ENCODE results near the gene FTSJ1.

Gene FTSJ1

DNA sequence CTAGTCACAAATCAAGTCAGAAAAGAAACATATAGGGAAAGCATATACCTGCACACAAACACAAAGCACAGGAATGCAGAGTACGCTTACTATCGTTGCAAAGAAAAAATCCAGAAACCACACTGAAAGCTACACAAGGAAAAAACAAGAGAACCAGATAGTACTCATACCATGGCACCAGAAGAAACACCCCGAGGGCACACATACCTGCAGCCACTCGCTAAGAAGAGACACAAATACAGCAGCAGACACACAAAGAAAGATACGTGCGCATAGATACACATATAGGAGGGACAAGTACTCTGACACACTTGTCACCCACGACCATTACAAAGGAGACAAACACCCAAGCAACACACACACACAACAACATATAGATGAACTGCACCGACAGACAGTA, 4.5 kb upstream of the FTSJ1 start:
- DNase-seq, result no peak

DNA sequence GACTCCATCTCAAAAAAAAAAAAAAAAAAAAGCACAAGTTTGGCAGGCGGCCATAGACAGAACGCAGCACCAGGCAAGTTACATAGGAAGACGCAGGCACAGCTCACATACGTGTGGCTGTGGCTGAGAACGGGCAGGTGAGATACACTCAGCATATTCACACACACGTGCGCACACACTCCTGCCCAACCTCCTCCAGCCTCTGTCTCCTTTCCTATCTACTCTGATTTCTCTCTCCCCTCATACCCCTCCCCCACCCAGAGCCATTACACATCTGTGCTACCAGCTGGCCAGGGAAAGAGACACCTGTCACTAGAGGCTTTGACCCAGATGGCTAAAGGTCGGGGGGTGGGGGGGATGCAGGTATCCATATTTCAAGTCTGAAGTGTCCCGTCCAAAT, 3.8 kb upstream of the FTSJ1 start:
- no peak for DNase-seq

DNA sequence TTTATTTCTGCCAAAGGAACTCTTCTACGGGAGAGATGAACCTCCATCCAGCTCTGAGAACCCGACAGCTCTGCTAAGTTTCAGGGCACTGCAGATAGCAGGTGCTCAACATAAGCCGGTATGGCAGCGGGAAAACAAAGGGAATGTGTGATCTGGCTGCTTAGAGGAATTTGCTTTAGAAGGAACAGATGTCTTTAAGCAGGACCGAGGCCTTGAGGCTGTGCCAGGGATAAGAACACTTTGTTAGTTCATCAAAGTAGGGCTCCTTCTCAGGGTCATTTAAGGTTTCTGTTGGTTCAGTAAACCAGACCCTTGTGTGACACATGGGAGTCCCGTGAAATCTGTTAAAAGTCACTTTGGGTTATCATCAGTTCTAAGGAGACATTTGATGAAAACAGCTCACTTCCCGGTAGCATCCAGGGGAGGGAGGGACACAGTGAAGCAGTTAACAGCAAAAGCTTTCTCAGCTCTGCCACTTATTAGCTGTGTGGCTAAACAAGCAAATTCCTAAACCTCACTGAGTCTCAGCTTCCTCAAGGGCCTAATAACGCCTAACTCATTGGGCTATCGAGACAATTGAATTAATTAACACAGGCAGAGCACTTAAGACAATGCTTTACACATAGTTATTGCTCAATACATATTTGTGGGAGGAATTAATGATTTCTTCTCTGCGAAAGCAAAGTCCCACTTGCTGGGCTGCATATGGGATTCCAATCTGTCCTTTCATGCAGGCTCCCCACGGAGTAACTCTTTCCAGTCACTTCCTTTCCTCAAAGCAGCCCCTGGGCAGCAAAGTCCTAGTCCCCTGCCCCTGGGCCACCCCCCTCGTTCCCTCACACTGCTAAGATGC, 2.9 kb upstream of the FTSJ1 start:
- no peak for DNase-seq

DNA sequence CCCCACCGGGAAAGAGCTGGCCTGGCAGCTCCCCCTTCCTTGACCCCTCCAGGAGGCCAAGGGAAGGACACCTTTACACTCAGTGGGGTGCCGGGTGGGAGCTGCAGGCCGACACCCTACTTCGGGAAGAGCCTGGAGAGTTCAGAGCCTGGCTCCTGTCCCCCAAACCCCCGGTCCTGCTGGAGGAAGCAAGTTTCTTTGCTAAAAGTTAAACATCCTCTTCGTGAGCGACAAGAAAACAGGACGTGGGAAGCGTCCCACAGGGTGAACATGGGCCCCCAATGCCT, 2.4 kb upstream of the FTSJ1 start:
- DNase-seq, result no peak

DNA sequence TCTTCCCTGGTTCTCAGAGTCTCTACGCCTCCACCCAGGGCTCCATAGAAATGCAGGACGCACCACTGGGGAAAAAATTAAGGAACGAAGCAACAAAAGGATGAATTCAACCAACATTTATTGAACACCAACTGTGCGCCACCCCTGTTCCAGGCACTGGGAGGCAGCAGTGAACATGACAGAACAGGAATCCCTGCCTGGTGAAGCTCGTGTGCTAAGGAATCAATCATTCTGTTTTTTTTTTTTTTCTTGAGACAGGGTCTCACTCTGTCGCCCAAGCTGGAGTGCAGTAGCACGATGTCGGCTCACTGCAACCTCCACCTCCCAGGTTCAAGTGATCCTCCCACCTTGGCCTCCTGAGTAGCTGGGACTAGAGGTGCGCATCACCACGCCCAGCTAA, 1.9 kb upstream of the FTSJ1 start:
- DNase-seq, result peak; percentile 21

DNA sequence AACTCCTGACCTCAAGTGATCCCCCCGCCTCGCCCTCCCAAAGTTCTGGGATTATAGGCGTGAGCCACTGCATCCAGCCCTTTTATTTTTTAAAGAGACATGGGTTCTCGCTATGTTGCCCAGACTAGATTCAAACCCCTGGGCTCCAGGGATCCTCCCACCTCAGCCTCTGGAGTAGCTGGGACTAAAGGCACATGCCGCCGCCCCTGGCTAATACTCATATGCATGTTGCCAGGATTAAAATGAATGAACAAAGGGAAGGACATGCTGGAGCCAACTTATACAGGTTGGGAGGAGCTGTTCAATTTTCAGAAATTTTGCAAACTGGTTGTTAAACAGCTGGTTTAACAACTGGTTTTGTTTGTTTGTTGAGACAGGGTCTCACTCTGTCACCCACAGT, 1.4 kb upstream of the FTSJ1 start:
- DNase-seq, result no peak

DNA sequence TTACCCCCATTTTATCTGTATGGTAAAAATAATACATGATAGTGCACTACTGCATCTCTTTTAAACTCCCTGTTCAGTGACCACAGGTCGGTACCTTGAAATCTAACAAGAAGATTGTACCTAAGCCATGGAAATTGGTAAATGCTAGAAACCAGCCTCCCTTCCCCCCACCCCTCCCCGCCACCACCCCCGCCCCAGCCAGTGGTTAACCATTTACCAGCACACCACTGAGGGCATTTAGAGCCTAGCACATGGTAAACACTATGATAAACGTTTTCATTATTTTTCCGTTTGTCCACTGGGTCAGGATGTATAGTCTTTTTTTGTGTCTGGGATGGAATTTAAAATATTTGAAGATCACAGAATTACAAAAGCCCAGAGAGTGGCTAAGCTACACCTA, 703 bp upstream of the FTSJ1 start:
- DNase-seq, result no peak

DNA sequence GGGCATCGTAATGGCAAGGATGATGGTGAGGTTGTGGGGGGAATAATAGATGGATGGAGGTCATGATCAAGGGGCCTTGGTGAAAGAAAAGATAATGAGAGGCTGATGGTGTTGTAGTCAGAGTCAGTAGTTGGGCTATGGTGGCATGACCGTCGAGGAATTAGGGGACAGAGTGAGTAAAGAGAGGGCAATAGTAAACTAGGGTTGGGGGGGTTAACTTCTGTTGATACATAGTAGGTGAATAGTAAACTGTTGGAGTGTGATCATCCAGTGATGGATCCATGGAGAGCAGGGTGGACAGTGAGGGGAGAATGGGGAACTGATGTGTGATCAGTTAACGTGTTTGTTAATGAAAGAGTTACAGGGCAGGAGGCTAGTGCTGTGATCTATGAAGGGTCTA, 920 bp downstream of the FTSJ1 start:
- DNase-seq, result no peak

DNA sequence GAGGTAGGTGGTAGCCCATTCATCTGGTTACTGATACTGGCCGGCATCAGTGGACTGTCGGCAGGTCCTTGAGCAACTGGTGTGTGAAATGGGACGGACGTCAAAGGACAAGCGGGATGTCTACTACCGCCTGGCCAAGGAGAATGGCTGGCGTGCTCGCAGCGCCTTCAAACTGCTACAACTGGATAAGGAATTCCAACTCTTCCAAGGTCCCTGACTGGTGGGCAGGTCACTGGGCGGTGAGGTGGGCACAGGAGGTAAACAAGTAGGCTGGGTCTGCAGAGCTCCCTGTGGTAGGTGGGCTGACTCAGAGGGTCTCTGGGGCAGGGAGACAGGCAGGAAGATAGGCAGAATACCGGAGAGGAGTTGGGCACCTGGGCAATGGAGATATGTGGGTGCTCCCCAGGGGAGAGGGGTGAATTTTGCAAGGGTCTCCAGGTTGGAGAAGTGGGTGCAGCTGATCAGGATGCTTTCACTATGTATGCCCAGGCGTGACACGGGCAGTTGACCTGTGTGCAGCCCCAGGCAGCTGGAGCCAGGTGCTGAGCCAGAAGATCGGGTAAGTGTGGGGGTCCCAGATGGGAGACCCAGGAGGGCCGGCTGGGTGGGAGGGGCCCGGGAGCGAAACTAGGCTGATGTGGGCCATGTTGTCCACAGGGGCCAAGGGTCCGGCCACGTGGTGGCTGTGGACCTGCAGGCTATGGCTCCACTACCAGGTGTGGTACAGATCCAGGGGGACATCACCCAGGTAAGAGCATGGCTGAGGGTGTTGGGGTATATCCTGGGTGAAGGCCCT, 2.2 kb downstream of the FTSJ1 start:
- DNase-seq, result no peak

DNA sequence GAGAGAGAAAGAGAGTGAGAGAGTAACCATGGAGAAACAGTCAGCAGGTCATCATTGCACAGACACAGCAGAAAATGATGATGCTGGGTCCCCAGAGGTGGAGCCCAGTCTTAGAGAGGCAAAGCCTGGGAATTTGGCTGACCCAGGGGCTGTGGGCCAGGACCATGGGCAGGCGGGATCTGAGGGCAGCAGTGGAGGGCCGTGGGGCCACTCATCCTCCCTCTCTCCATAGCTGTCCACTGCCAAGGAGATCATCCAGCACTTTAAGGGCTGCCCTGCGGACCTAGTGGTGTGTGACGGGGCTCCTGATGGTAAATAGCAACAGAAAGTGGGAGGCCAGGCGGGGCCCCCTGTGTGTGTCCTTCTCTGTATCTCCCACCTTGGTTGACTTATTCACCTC, 2.8 kb downstream of the FTSJ1 start:
- no peak for DNase-seq

DNA sequence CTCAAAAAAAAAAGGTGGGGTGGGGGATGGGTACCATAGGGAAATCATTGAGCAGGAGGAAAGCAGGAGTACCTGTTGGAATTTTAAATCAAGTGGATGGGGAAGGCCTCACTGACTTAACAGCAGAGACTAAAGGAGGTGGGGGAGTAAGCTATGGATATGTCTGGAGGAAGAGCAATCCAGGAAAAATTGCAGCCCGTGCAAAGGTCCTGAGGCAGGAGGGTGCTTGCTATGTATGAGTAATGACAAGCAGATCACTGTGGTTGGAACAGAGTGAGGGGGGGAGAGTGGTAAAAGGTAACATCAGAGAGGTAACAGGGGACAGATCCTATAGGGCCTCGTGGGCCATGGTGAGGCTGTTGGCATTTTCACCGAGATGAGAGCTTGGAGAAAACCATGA, 4.1 kb downstream of the FTSJ1 start:
- DNase-seq, result no peak

DNA sequence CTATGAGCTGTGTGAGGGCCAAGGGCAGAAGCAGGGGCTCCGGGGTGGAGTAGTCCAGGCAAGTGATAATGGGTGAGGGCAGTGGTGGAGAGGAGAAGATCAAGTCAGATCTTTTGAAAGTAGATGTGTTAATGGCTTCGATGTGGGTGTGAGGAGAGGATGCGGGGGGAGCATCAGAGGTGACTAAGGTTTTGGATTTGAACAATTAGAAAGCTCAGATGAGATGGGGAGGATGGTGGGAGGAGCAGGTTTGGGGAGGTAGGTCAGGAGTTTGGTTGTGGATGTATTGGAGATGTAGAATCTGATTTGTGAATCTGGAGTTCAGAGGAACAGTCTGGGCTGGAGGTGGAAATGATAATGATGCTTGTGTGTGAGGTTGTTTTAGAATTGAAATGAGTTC, 4.6 kb downstream of the FTSJ1 start:
- DNase-seq, result no peak

DNA sequence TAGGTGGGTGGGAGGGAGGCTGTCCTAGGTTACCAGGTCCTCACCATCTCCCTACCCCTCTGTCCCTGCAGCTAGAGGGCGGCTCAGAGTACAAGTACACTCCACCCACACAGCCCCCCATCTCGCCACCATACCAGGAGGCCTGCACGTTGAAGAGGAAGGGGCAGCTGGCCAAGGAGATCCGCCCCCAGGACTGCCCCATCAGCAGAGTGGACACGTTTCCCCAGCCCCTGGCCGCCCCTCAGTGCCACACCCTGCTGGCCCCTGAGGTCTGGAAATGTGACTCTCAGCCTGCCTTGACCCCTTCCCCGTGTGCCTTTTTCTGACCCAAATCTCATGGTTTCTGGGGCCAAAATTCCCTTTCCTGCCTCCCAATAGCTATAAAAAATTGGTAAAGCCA, 6.5 kb downstream of the FTSJ1 start:
- DNase-seq, result no peak

DNA sequence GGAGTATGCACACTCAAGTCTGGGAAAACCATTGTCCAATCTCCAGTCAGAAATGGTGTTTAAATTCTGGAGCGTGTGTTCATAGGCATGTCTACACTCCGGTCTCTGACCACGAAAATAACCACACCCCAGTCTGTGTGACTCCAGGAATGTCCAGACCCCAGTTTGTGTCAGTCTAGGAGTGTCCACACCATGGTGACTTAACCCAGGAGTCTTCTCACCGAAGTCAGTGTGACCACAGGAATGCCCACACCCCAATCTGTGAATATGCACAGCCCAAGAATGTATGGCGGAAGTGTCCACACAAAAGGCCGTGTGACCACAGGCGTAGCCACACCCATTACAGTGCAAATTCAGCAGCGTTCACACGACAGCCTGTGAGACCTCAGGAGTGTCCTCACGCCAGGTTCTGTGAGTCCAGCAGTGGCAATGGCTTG, 11.4 kb downstream of the FTSJ1 start:
- DNase-seq, result peak; percentile 74

DNA sequence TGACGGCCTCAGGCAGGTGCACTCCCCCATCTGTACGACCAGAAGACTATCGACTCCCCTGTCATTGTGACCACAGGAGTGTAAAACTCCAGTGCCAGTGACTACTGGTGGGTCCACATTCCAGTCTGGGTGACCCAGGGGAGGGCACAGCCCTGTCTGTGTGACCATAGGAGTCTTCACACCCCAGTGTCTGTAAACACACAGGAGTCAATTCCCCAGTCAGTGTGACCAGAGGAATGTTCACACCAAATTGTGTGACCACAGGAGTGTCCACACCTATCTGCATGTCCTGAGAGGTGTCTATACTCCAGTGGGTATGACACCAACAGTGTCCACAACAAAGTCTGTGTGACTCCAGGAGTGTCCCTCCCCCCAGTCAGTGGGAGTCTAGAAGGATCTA, 12.0 kb downstream of the FTSJ1 start:
- DNase-seq, result no peak

DNA sequence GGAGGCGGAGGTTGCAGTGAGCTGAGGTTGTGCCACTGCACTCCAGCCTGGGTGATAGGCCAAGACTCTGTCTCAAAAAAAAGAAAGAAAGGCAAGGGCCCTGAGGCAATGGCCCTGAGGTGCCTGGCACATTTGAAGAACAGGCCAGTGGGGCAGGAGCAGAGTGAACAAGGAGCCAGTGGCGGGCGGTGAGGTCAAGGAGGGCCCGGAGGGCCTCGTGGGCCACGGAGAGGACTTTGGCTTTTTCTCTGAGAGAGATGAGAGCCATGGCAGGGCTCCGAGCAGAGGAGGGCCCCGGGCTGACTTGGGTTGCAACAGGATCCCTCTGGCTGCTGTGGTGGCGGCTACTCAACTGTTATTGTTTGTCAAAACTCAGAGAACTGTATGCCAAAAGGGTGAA, 13.3 kb downstream of the FTSJ1 start:
- no peak for DNase-seq

DNA sequence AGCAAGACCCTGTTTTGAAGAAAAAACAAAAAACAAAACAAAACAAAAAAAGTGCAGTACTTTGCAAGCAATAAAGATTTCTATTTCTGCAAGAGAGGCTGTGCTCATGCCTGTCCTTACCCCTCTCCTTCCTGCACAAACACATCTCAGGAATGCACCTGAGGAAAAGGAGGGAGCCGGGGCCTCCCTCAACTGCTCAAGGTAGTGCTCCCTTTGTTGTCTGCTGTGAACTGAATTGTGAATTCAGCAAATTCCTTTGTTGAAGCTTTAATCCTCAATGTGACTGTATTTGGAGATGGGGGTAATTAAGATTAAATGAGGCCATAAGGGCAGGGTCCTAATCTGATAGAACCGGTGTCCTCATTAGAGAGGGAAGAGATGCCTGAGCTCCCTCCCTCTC, 13.9 kb downstream of the FTSJ1 start:
- DNase-seq, result no peak

DNA sequence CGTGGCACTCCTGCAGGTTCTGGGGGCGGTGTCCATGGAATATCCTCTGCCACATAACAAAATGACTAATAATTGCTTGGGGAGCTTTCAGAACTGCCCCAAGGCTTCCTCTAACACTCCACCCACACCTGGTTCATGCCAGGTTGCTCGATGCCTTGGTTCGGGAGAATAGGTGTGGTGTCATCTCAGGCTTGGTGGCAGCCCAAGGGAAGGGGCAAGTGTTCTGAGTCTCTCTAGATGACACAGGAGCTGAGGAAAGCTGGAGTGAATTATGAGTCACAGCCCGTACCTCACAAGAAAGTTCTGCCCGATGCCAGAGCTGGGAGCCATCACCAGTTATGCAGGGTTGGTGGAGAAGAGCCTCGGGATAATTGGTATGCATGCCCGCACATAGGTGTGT, 14.7 kb downstream of the FTSJ1 start:
- no peak for DNase-seq

DNA sequence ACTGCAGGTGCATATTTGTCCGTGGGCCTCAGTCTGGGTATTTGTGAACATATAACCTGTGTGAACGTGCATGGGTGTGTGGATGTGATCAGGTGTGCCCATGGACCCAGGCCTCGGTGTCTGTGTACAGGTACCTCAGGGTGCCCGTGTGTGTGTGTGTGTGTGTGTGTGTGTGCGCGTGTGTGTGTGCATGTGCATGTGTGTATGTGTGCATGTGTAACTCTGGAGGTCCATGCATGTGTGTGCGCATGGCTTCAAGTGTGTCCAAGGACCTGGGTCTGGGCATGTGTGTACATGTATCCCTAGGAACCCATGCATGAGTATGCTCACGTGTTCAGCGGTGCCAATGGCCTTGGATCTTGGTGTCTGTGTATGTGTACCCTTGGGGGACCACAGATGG, 15.8 kb downstream of the FTSJ1 start:
- no peak for DNase-seq

DNA sequence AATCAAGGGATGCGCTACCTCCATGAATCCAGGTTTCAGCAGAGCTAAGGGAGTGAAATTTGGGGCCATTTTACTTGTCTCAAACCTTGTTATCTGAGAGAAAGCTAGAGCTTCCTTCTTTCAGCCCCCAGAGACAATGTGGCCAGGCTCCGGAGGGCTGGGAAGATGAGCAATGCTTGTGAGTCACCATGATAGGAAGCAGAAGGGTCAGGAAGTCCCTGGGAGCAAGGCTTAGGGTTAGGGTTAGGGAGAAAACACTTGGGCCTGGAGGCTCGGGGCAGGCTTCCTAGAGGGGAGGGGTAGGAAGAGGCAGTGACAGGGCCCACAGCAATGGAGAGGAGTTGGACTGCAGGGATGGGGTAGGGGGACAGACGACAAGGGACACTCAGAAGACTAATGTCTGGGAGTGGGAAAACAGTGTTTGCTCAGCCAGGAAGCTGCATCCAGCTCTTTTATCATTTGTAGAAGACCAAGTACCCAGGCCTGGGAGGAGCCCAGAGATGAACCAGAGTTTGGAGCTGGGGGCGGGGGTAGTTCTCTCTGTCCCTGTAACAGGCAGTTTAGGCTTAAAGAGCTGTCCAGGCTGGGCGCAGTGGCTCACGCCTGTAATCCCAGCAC, 16.4 kb downstream of the FTSJ1 start:
- peak; percentile 70 for DNase-seq

DNA sequence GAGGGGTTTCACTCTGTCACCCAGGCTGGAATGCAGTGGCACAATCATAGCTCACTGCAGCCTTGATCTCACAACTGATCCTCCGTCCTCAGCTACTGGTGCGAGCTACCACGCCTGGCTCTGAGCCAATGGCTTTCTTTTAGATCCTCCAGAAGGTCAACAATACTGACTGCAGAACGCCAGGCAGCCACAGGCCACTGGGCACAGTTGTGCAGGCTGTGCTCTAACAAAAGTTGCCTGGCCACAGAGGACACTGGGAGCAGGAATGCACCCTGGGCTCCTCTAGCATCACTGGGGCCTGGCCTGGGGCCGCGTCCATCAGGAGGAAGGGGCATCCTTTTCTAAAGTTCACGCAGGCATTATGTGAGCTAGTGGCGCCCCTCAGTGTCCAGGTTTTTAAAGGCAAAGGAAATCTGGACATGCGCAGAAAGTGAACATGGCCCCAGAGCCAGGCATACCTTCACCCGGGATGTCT, 17.9 kb downstream of the FTSJ1 start:
- DNase-seq, result peak; percentile 22

DNA sequence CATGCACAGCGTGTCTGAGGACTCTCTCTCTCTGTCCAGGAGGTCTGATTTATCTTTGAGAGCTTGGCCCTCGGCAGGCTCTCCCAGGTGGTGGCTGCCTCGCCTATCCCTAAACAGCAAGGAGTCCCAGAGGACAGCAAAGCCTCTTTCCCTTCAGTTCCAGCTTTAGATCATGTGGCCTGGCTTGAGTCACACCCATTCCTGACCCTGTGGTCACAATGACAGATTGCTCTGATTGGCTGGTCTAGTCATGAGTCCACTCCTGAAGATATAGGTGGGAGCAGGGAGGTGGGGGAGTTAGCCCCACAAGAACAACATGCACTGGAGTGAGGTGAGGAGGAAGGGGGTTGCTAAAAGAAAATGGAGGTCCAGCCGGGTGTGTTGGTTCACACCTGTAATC, 20.7 kb downstream of the FTSJ1 start:
- no peak for DNase-seq

DNA sequence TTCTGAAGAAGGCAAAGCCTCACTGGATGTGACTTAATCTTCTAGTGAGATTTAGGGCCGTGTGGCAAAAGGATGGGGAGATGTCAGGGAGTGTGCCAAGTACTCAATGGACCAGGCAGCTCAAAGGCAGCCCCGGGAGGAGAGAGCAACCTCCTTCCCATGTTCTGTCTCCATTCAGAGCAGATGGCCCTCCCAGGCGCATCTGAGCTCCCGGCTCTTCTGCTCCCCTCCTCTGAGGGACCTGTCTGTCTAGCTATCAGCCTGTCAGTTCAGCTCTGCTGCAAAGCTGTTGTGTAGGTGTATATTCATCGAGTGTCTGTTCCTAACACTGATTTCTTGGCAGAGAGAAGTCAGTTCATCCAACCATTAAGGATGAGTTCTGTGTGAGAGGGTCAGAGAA, 21.9 kb downstream of the FTSJ1 start:
- DNase-seq, result no peak

DNA sequence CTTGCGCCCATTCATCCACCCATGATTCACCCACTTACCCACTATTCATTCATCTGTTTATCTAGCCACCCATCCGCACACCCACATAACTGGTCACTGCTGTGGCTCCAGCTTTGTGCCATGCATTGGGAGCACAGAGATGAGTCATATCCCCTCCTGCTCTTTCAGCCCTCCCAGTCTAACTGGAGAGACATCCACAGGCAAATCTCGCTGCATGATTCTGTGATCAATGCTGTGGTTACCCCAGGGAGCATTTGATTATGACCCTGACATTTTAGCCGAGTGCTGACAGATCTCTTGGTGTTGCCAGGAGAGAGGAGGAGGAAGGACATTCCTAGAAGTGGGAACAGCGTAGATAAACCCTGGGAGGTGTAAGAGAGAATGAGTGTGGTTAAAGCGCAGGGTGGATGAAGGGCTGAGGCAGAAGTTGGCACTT, 22.4 kb downstream of the FTSJ1 start:
- DNase-seq, result peak; percentile 41
